ENCODE results near the gene SUOX.
"Not testable (repeated sequence)": the region's sequence is repeated elsewhere in the genome, so short reads cannot be mapped to it uniquely, and the experiment has no call there.

The SUOX gene

DNA sequence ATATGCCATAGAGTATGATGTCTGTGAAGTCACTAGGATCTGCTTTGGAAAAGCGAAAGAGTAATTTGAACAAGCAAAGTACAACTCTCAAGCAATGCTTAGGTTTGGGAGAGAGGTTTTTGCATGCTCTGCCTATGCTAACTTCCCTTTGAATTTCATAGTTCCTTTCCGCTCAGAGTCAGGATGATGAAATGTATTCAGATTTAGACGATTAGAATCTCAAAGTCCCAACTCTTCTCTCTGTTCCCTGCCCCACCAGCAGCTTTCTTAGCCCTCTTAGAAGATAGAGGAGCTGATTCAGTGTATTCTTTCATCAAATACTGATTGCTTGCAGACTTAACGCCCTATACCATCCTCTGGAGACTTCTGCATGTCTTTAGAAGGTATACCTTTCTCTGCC lies 11.7 kb upstream of the SUOX start:
- H3K36me3 ChIP-seq (ENCODE audit: control insufficient read depth, insufficient read depth, low read length) = peaks cover 4% of the 10 kb centered on the region

DNA sequence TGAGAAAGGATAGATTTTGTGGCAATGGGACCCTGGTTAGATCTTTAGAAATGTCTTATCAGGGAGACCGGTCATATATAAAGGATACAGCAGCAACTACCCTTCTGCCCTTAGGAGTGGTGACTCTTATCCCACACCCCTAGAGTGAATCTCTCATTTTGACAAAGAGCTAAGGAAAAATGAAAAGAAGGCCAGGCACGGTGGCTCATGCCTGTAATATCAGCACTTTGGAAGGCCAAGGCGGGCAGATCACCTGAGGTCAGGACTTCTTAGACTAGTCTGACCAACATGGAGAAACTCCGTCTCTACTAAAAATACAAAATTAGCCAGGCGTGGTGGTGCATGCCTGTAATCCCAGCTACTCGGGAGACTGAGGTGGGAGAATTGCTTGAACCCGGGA lies 11.1 kb upstream of the SUOX start:
- H2BK120ac ChIP-seq (ENCODE audit: low read depth, low read length); H3K79me1 ChIP-seq (ENCODE audit: low read length); H3K4me1 ChIP-seq (ENCODE audit: control insufficient read depth, low read depth, low read length); H3K27me3 ChIP-seq (ENCODE audit: insufficient read depth, low read length, poor library complexity); H3K56ac ChIP-seq (ENCODE audit: low read length); H3K36me3 ChIP-seq (ENCODE audit: control insufficient read depth, insufficient read depth, low read length); H2BK5ac ChIP-seq (ENCODE audit: low read length); H2BK15ac ChIP-seq (replicated peaks; ENCODE audit: low read depth); H3K18ac ChIP-seq (ENCODE audit: low read length); H3K4me3 ChIP-seq (ENCODE audit: low read length); H4K5ac ChIP-seq (ENCODE audit: low read length); H3K23ac ChIP-seq (ENCODE audit: low read length); H3K9ac ChIP-seq (ENCODE audit: low read length); H3K79me2 ChIP-seq (ENCODE audit: control insufficient read depth, insufficient read depth, low read length); DNase-seq; H2AK5ac ChIP-seq (ENCODE audit: low read length); H4K8ac ChIP-seq (ENCODE audit: low read depth, low read length); H3K4ac ChIP-seq (ENCODE audit: low read depth, low read length); H3K4me2 ChIP-seq (ENCODE audit: low read length); H3K27ac ChIP-seq (ENCODE audit: low read depth, low read length): not testable (repeated sequence)
- WGBS (ENCODE audit: extremely low coverage, insufficient coverage, low lambda C conversion rate) = no CpG with 5 or more reads among the region's 7 CpGs

More for the DNA sequence above, 11.7 kb upstream of the SUOX start:
- no peak overlapping the region for H4K5ac ChIP-seq (ENCODE audit: low read length)
- no peak overlapping the region for H3K23ac ChIP-seq (ENCODE audit: low read length)
- H2AK5ac ChIP-seq (ENCODE audit: low read length) = no peak overlapping the region
- no peak overlapping the region for H3K27ac ChIP-seq (ENCODE audit: low read depth, low read length)
- H3K56ac ChIP-seq (ENCODE audit: low read length) = no peak overlapping the region
- H3K4me3 ChIP-seq (ENCODE audit: low read length) = no peak overlapping the region
- H3K4me2 ChIP-seq (ENCODE audit: low read length) = no peak overlapping the region
- no peak overlapping the region for H3K4ac ChIP-seq (ENCODE audit: low read depth, low read length)
- H2BK120ac ChIP-seq (ENCODE audit: low read depth, low read length) = no peak overlapping the region
- H3K18ac ChIP-seq (ENCODE audit: low read length) = no peak overlapping the region
- WGBS (ENCODE audit: extremely low coverage, insufficient coverage, low lambda C conversion rate) = no CpG with 5 or more reads among the region's 4 CpGs
- no peak overlapping the region for H4K8ac ChIP-seq (ENCODE audit: low read depth, low read length)
- no peaks in the 10 kb centered on the region for H3K4me1 ChIP-seq (ENCODE audit: control insufficient read depth, low read depth, low read length)
- DNase-seq = no peak
- H3K9ac ChIP-seq (ENCODE audit: low read length) = no peak overlapping the region
- H2BK15ac ChIP-seq (replicated peaks; ENCODE audit: low read depth) = no peak overlapping the region
- H3K79me2 ChIP-seq (ENCODE audit: control insufficient read depth, insufficient read depth, low read length) = no peaks in the 10 kb centered on the region
- peaks cover 7% of the 10 kb centered on the region for H3K79me1 ChIP-seq (ENCODE audit: low read length)
- H2BK5ac ChIP-seq (ENCODE audit: low read length) = no peak overlapping the region
- no peaks in the 10 kb centered on the region for H3K27me3 ChIP-seq (ENCODE audit: insufficient read depth, low read length, poor library complexity)

DNA sequence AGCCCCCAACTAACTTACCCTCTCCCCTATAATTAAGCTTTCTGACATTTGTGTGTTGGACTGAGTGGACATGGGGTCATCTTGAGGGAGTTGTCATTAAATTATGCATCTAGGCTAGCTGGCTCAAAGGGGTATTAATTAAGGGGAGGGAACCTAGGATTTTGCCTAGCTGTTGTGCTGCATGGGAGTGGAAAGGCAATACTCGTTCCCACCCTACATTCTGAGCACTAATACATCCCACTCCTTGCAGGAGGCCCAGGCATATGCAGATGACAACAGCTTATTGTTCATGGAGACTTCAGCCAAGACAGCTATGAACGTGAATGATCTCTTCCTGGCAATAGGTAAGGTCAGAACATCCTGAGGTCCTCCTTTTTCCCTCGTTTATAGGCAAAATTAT lies 6.0 kb upstream of the SUOX start:
- no peak overlapping the region for H2BK15ac ChIP-seq (replicated peaks; ENCODE audit: low read depth)
- no peak overlapping the region for H3K9ac ChIP-seq (ENCODE audit: low read length)
- H3K4ac ChIP-seq (ENCODE audit: low read depth, low read length) = no peak overlapping the region
- no peak overlapping the region for H3K23ac ChIP-seq (ENCODE audit: low read length)
- DNase-seq = no peak
- WGBS (ENCODE audit: extremely low coverage, insufficient coverage, low lambda C conversion rate) = no CpG with 5 or more reads among the region's 3 CpGs
- H3K27ac ChIP-seq (ENCODE audit: low read depth, low read length) = no peak overlapping the region
- H2BK120ac ChIP-seq (ENCODE audit: low read depth, low read length) = no peak overlapping the region
- H3K4me2 ChIP-seq (ENCODE audit: low read length) = no peak overlapping the region
- H3K79me2 ChIP-seq (ENCODE audit: control insufficient read depth, insufficient read depth, low read length) = no peaks in the 10 kb centered on the region
- H3K36me3 ChIP-seq (ENCODE audit: control insufficient read depth, insufficient read depth, low read length) = peaks cover 16% of the 10 kb centered on the region
- H4K5ac ChIP-seq (ENCODE audit: low read length) = no peak overlapping the region
- no peak overlapping the region for H2BK5ac ChIP-seq (ENCODE audit: low read length)
- H3K4me3 ChIP-seq (ENCODE audit: low read length) = no peak overlapping the region
- no peaks in the 10 kb centered on the region for H3K27me3 ChIP-seq (ENCODE audit: insufficient read depth, low read length, poor library complexity)
- no peak overlapping the region for H3K18ac ChIP-seq (ENCODE audit: low read length)
- H3K4me1 ChIP-seq (ENCODE audit: control insufficient read depth, low read depth, low read length) = no peaks in the 10 kb centered on the region
- H3K56ac ChIP-seq (ENCODE audit: low read length) = no peak overlapping the region
- no peak overlapping the region for H2AK5ac ChIP-seq (ENCODE audit: low read length)
- no peaks in the 10 kb centered on the region for H3K79me1 ChIP-seq (ENCODE audit: low read length)
- H4K8ac ChIP-seq (ENCODE audit: low read depth, low read length) = no peak overlapping the region

DNA sequence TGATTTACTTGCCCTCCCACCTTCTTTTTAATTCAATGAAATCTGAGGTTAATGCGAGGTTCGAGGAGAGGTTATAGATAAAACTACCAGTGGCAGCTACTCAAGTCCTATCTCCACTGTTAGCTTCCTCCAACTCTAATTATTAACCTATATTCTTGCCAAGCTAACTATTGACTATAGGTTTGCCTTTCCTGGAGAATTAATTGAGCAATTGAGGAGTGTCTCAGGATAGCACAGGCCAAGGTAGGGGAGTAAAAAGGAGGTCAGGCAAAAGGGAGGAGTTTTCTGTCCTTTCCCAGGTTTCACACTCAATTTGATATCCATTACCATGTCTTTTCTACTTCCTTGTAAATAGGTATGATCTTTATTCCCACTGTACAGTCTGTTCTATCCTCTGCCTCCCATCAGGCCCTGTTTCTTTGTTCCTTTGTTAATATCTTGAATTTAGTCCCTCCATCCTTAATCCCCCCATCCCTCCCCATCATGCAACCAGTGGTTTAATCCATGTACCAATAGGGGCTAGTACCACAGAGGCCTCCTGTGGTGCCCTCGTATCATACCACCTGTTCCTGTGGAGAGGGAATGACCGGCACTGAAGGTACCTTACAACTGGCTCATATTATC lies 3.7 kb upstream of the SUOX start:
- Histone ChIP-seq H3K27ac (ENCODE audit: low read depth, low read length) (no peak overlapping the region), H3K79me1 (ENCODE audit: low read length) (no peaks in the 10 kb centered on the region), H3K18ac (ENCODE audit: low read length) (no peak overlapping the region), H2BK5ac (ENCODE audit: low read length) (no peak overlapping the region), H3K56ac (ENCODE audit: low read length) (no peak overlapping the region), H2BK120ac (ENCODE audit: low read depth, low read length) (no peak overlapping the region), H3K36me3 (ENCODE audit: control insufficient read depth, insufficient read depth, low read length) (peaks cover 15% of the 10 kb centered on the region), H3K4me2 (ENCODE audit: low read length) (no peak overlapping the region), H3K79me2 (ENCODE audit: control insufficient read depth, insufficient read depth, low read length) (no peaks in the 10 kb centered on the region), H3K27me3 (ENCODE audit: insufficient read depth, low read length, poor library complexity) (no peaks in the 10 kb centered on the region), H3K4me1 (ENCODE audit: control insufficient read depth, low read depth, low read length) (no peaks in the 10 kb centered on the region), H4K8ac (ENCODE audit: low read depth, low read length) (no peak overlapping the region), H2AK5ac (ENCODE audit: low read length) (no peak overlapping the region), H3K23ac (ENCODE audit: low read length) (no peak overlapping the region), H3K4ac (ENCODE audit: low read depth, low read length) (no peak overlapping the region), H3K9ac (ENCODE audit: low read length) (no peak overlapping the region), H3K4me3 (ENCODE audit: low read length) (no peak overlapping the region), H2BK15ac (replicated peaks; ENCODE audit: low read depth) (no peak overlapping the region), H4K5ac (ENCODE audit: low read length) (no peak overlapping the region)
- no peak for DNase-seq
- WGBS (ENCODE audit: extremely low coverage, insufficient coverage, low lambda C conversion rate) = no CpG with 5 or more reads among the region's 4 CpGs

DNA sequence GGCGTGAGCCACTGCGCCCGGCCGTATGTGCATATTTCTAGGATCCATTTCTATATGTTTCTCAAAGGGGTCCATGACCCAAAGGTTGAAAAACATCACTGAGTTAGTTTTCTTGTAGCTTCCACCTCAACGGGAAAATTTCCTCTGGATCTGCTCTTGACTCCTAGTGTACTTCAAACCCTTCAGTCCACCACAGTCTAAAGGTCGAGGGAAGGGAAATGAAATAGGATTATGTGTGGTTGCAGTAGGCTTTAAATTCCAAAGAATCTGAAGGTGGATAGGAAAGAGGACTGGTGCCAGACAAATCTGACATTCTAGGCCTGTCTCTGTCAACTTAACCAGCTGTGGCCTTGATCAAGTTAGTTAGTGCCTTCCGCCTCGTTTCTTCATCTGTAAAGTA lies 1.7 kb upstream of the SUOX start:
- Histone ChIP-seq H4K8ac (ENCODE audit: low read depth, low read length) (no peak overlapping the region), H2BK15ac (replicated peaks; ENCODE audit: low read depth) (no peak overlapping the region), H4K5ac (ENCODE audit: low read length) (no peak overlapping the region), H3K79me2 (ENCODE audit: control insufficient read depth, insufficient read depth, low read length) (no peaks in the 10 kb centered on the region), H3K23ac (ENCODE audit: low read length) (no peak overlapping the region), H3K4me1 (ENCODE audit: control insufficient read depth, low read depth, low read length) (no peaks in the 10 kb centered on the region), H3K56ac (ENCODE audit: low read length) (no peak overlapping the region), H3K36me3 (ENCODE audit: control insufficient read depth, insufficient read depth, low read length) (peaks cover 12% of the 10 kb centered on the region), H3K9ac (ENCODE audit: low read length) (no peak overlapping the region), H3K4ac (ENCODE audit: low read depth, low read length) (no peak overlapping the region), H2AK5ac (ENCODE audit: low read length) (no peak overlapping the region), H3K4me2 (ENCODE audit: low read length) (no peak overlapping the region), H3K4me3 (ENCODE audit: low read length) (no peak overlapping the region), H3K18ac (ENCODE audit: low read length) (no peak overlapping the region), H2BK5ac (ENCODE audit: low read length) (no peak overlapping the region), H2BK120ac (ENCODE audit: low read depth, low read length) (no peak overlapping the region), H3K27ac (ENCODE audit: low read depth, low read length) (no peak overlapping the region), H3K79me1 (ENCODE audit: low read length) (no peaks in the 10 kb centered on the region), H3K27me3 (ENCODE audit: insufficient read depth, low read length, poor library complexity) (no peaks in the 10 kb centered on the region)
- no CpG with 5 or more reads among the region's 8 CpGs for WGBS (ENCODE audit: extremely low coverage, insufficient coverage, low lambda C conversion rate)
- no peak for DNase-seq

- no CpG with 5 or more reads among the region's 14 CpGs for WGBS (ENCODE audit: extremely low coverage, insufficient coverage, low lambda C conversion rate)
- DNase-seq = peak; percentile 55
- no peak overlapping the region for H3K9ac ChIP-seq (ENCODE audit: low read length)
Measured at GRCh38 chr12:55996201-55996714, 818 bp upstream of the SUOX start.

More at GRCh38 chr12:55996201-55996714, 818 bp upstream of the SUOX start:
- H3K4ac ChIP-seq (ENCODE audit: low read depth, low read length) = no peak overlapping the region
- H3K36me3 ChIP-seq (ENCODE audit: control insufficient read depth, insufficient read depth, low read length) = peaks cover 3% of the 10 kb centered on the region
- no peak overlapping the region for H3K4me3 ChIP-seq (ENCODE audit: low read length)
- H3K27me3 ChIP-seq (ENCODE audit: insufficient read depth, low read length, poor library complexity) = no peaks in the 10 kb centered on the region
- H2BK15ac ChIP-seq (replicated peaks; ENCODE audit: low read depth) = no peak overlapping the region
- H3K27ac ChIP-seq (ENCODE audit: low read depth, low read length) = no peak overlapping the region
- no peak overlapping the region for H3K56ac ChIP-seq (ENCODE audit: low read length)
- H2AK5ac ChIP-seq (ENCODE audit: low read length) = no peak overlapping the region
- no peak overlapping the region for H2BK120ac ChIP-seq (ENCODE audit: low read depth, low read length)
- H3K4me1 ChIP-seq (ENCODE audit: control insufficient read depth, low read depth, low read length) = no peaks in the 10 kb centered on the region
- no peak overlapping the region for H2BK5ac ChIP-seq (ENCODE audit: low read length)
- no peak overlapping the region for H3K23ac ChIP-seq (ENCODE audit: low read length)
- H3K4me2 ChIP-seq (ENCODE audit: low read length) = no peak overlapping the region
- H3K79me2 ChIP-seq (ENCODE audit: control insufficient read depth, insufficient read depth, low read length) = no peaks in the 10 kb centered on the region
- H4K5ac ChIP-seq (ENCODE audit: low read length) = no peak overlapping the region
- H3K18ac ChIP-seq (ENCODE audit: low read length) = no peak overlapping the region
- no peak overlapping the region for H4K8ac ChIP-seq (ENCODE audit: low read depth, low read length)
- H3K79me1 ChIP-seq (ENCODE audit: low read length) = no peaks in the 10 kb centered on the region
